NCI-H526 (cell line): ENCODE data around the gene PCCA.
"Not testable (repeated sequence)": the region's sequence is repeated elsewhere in the genome, so short reads cannot be mapped to it uniquely, and the experiment has no call there.

Experiments used
- DNase-seq, 2 experiments: peaks; one replicate each; lab custom pipeline; 2025; lab: John Stamatoyannopoulos, UW

PCCA gene

GRCh38 chr13:100544866-100545683 lies 456.2 kb downstream of the PCCA start:
- DNase-seq = no peak

GRCh38 chr13:100545684-100546061 lies 456.8 kb downstream of the PCCA start:
- no peak for DNase-seq

GRCh38 chr13:100546713-100547405 lies 458.0 kb downstream of the PCCA start:
- no peak for DNase-seq

- no peak for DNase-seq
Observed at GRCh38 chr13:100547791-100548201, 458.9 kb downstream of the PCCA start.

- DNase-seq = no peak
Observed at GRCh38 chr13:100549316-100549715, 460.4 kb downstream of the PCCA start.

GRCh38 chr13:100552755-100553154 lies 463.9 kb downstream of the PCCA start:
- DNase-seq = no peak

GRCh38 chr13:100559886-100560285 lies 471.0 kb downstream of the PCCA start:
- DNase-seq = no peak

GRCh38 chr13:100560498-100561157 lies 471.7 kb downstream of the PCCA start:
- no peak for DNase-seq

GRCh38 chr13:100561158-100561499 lies 472.2 kb downstream of the PCCA start:
- DNase-seq = no peak

GRCh38 chr13:100561599-100562204 lies 472.8 kb downstream of the PCCA start:
- no peak for DNase-seq

- no peak for DNase-seq
Observed at GRCh38 chr13:100563779-100564178, 474.9 kb downstream of the PCCA start.

- DNase-seq = no peak
Observed at GRCh38 chr13:100564444-100565223, 475.7 kb downstream of the PCCA start.

- no peak for DNase-seq
Observed at GRCh38 chr13:100565286-100565685, 476.4 kb downstream of the PCCA start.

- no peak for DNase-seq
Observed at GRCh38 chr13:100566543-100566942, 477.6 kb downstream of the PCCA start.

GRCh38 chr13:100573121-100573520 lies 484.2 kb downstream of the PCCA start:
- DNase-seq = peak; percentile 73 to 82

- DNase-seq = not testable (repeated sequence)
Observed at GRCh38 chr13:100577239-100577638, 488.3 kb downstream of the PCCA start.
